KG1 (cell line): ENCODE results near the gene GNAT2.

Experiments
- DNase-seq: peaks from one replicate; lab custom pipeline; 2025; lab: John Stamatoyannopoulos, UW

GNAT2 gene

GRCh38 chr1:109610609-109611307 lies 8.7 kb downstream of the GNAT2 start:
- no peak for DNase-seq

GRCh38 chr1:109609881-109610280 lies 9.5 kb downstream of the GNAT2 start:
- no peak for DNase-seq

DNA sequence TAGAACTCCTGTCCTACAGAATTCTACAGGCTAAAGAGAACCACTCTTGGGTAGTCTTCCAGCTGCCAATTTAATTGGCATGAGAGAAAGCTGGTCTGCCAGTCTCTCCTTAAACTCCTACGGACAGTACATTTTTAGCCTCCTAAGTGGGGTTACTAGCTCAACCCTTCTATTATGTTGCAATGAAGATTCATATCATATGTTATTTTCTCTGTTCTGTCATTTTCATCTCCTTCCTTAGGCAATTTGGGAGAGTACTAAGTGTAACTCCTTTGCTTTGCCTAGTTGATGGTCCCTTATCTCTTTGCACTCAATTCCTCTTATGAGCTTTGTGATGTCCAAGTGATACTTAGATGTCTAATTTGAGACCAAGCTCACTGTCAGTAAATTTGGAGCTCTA lies 14.0 kb downstream of the GNAT2 start:
- DNase-seq: no peak

- no peak for DNase-seq
These were observed 16.2 kb downstream of the GNAT2 start for GRCh38 chr1:109603229-109603628.

DNA sequence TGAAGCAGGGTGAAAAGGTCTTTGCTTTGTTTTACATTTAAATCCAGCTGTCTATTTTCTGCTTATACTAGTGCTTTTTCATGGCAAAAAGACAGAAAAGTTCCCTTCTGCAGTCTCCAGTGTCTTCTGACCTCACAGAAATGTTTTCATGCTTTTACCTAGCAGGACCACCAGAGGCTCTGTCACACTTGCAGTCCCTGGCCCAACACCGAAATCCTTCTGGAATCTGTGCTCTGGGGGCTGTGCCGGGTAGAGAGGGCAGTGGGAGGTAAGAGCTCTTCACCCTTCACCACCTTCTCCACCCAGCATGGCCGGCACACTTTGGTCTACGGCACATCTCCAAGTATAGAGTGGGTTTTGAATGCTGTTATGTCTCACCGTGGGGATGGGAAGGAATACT lies 20.8 kb downstream of the GNAT2 start:
- no peak for DNase-seq

DNA sequence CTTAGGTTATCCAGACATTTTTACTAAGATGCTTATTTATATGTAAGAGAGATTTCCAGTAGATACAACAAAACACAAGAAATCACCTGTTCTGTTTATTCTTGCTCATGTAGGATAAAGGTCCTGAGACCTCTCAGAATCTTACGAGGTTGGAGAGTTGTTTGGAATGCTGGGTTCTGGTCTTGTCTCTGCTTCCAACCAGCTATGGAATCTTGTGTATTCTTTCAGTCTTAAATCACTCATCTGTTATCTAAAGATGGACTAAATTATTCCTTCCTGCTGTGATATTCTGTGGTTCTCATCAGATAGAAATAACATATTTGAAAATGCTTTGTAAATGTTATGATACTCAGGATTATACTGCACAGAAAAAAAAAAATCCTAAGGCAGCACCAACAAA lies 21.3 kb downstream of the GNAT2 start:
- DNase-seq: no peak

- no peak for DNase-seq
These were observed 23.9 kb downstream of the GNAT2 start for GRCh38 chr1:109595531-109595930.

DNA sequence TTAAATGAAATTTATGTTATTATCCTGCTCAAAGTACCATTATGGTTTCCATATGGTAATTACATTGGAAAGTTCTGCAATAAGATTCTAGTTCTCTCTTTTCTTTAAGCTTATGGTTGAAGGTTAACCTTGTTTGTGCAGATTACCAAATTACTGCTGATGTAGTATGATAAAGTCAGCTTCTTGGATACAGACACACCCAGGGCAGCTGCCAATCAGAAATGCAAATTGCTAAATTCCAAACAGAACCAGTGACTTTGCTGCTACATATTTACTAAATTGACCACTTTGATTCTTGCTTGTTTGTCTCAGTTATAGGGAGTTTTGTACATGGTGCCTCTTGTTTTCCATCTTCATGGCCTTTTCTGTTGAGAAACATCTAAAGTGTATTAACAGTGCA lies 26.5 kb downstream of the GNAT2 start:
- no peak for DNase-seq

GRCh38 chr1:109589679-109590078 lies 29.7 kb downstream of the GNAT2 start:
- DNase-seq: no peak

- no peak for DNase-seq
These were observed 30.2 kb downstream of the GNAT2 start for GRCh38 chr1:109589177-109589576.

DNA sequence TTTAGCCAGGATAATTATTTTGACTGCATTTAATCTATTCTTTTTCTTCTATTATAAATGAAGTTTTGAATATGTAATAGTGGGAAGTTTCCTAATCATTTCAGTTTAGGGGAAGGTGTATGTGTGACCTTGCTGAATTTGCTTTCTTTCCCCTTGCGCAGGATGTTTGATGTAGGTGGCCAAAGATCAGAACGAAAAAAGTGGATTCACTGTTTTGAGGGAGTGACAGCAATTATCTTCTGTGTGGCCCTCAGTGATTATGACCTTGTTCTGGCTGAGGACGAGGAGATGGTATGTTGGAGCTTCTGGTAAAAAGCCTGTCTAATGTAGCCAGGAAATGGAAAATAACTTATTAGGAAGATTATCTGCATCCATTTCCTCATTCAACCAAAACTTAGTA lies 33.4 kb downstream of the GNAT2 start:
- DNase-seq: no peak

GRCh38 chr1:109584766-109585165 lies 34.6 kb downstream of the GNAT2 start:
- DNase-seq: no peak

GRCh38 chr1:109582021-109582420 lies 37.4 kb downstream of the GNAT2 start:
- DNase-seq: no peak

DNA sequence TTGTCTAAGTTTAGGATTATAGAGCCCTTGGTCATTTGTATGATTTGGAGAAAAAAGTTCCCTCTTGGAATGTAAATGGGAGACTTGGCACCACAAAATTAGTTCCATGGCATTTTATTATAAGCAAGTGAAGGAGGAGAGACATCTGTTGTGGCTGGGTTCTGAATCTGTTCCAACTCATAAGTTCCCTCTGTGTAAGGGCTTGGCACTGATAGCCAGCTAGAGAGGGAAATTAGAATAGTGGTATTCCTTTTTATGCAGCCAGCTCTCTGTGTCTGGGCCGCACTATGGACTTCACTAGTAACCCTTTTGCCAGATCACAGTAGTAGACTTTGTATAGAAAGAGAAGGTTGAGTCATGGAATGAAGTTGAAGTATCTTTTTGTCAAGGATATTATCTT lies 39.9 kb downstream of the GNAT2 start:
- no peak for DNase-seq

- DNase-seq: no peak
These were observed 40.4 kb downstream of the GNAT2 start for GRCh38 chr1:109578947-109579443.

GRCh38 chr1:109573785-109574184 lies 45.6 kb downstream of the GNAT2 start:
- no peak for DNase-seq

- no peak for DNase-seq
These were observed 49.0 kb downstream of the GNAT2 start for GRCh38 chr1:109570414-109570813.

- DNase-seq: no peak
These were observed 50.1 kb downstream of the GNAT2 start for GRCh38 chr1:109569323-109569722.

GRCh38 chr1:109567877-109568672 lies 51.3 kb downstream of the GNAT2 start:
- DNase-seq: no peak

DNA sequence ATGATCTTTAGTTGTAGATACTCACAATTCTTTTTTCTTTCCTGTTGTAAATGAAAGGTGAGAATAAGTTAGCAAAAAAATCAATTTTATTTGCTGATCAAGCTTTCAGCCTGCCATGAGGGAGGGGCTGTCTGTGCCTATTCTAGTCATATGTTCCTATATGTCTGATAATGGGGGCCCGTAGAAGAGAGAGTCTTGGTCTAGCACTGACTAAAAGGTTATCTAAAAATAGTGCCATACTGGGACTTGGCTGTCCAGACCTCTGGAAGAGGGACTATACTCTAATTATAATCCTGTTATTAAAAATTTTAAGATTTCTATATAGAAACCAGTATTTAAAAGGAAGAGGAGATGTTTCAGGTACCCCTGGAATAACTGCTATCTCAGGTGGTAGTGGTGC lies 52.4 kb downstream of the GNAT2 start:
- DNase-seq: no peak

- no peak for DNase-seq
These were observed 54.2 kb downstream of the GNAT2 start for GRCh38 chr1:109565241-109565640.

- DNase-seq: no peak
These were observed 55.1 kb downstream of the GNAT2 start for GRCh38 chr1:109564194-109564878.

- DNase-seq: no peak
These were observed 59.4 kb downstream of the GNAT2 start for GRCh38 chr1:109559995-109560394.
